ENCODE results near the gene GPC5. TPM values are rescaled to one million over a fixed set of nuclear protein-coding genes. Genes with fewer than 3 reads are reported as not detected.

GPC5 gene
- total RNA-seq, 2 donors from 2014 or later, result 0.22 to 0.51 TPM

DNA sequence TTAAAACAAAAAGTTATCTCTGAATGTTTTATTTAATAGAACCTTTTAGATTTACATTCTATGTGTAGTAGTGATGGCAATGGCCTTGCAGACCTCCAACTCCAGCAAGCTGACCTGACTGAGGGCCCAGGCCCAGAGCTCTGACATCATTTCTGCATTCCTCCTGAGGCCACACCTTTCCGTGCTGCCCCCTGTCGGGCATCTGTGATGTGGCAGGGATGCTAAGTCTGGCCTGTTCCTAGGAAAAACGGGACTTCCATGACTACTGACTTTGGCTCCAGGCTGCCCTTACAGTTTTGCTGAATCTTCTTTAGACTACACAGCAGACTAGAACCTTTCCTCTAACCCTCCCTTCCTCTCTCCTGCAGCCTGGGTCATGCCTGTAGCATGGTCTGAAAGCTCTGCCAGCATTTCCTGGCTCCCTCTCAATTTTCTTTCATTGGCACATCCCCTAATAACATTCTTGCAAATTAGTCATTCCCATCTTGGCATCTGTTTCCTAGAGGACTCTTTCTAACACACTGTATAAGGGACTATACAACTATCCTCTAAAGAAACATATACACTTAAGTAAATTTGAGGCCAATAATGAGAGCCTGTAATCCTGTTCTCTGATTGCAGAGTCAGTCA lies 249.1 kb downstream of the GPC5 start:
- 54 to 57% methylated on average over 3 of the region's 3 CpGs for WGBS, 2 experiments (ENCODE audit: insufficient coverage in 1 of 2, insufficient read length in 1 of 2)
- peaks cover 5% of the 10 kb centered on the region for H3K4me1 Mint-ChIP-seq
- H3K27me3 Mint-ChIP-seq (ENCODE audit: insufficient read depth), result no peaks in the 10 kb centered on the region

GRCh38 chr13:91648012-91648411 lies 249.6 kb downstream of the GPC5 start:
- Histone ChIP-seq H3K27ac (ENCODE audit: low read depth, low read length) (no peak overlapping the region), H3K27me3 (ENCODE audit: control insufficient read depth, insufficient read depth, low read length, poor library complexity, severe bottlenecking) (no peaks in the 10 kb centered on the region), H3K4me3 (ENCODE audit: low read length) (no peak overlapping the region), H3K9ac (ENCODE audit: extremely low read depth, low read length, poor library complexity, severe bottlenecking) (no peak overlapping the region), H3K4me1 (ENCODE audit: control insufficient read depth, insufficient read depth, low read length) (no peaks in the 10 kb centered on the region), H3K9me3 (ENCODE audit: control insufficient read depth, low read length) (no peaks in the 10 kb centered on the region), H3K36me3 (ENCODE audit: control insufficient read depth, insufficient read depth, low read length) (no peaks in the 10 kb centered on the region)
- TF ChIP-seq, protein P1, sequence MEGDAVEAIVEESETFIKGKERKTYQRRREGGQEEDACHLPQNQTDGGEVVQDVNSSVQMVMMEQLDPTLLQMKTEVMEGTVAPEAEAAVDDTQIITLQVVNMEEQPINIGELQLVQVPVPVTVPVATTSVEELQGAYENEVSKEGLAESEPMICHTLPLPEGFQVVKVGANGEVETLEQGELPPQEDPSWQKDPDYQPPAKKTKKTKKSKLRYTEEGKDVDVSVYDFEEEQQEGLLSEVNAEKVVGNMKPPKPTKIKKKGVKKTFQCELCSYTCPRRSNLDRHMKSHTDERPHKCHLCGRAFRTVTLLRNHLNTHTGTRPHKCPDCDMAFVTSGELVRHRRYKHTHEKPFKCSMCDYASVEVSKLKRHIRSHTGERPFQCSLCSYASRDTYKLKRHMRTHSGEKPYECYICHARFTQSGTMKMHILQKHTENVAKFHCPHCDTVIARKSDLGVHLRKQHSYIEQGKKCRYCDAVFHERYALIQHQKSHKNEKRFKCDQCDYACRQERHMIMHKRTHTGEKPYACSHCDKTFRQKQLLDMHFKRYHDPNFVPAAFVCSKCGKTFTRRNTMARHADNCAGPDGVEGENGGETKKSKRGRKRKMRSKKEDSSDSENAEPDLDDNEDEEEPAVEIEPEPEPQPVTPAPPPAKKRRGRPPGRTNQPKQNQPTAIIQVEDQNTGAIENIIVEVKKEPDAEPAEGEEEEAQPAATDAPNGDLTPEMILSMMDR (conservative IDR thresholded peaks at IDR 0.05), result no peak
- Mint-ChIP-seq H3K4me1 (peaks cover 11% of the 10 kb centered on the region), H3K36me3 (ENCODE audit: low read depth) (no peaks in the 10 kb centered on the region), H3K4me3 (no peak overlapping the region), H3K9me3 (no peaks in the 10 kb centered on the region), H3K27me3 (ENCODE audit: insufficient read depth) (no peaks in the 10 kb centered on the region), H3K27ac (no peak overlapping the region)
- no peak for DNase-seq

More for the DNA sequence above, 249.1 kb downstream of the GPC5 start:
- H3K4me3 ChIP-seq (ENCODE audit: low read length), result no peak overlapping the region
- Mint-ChIP-seq H3K36me3 (ENCODE audit: low read depth) (no peaks in the 10 kb centered on the region), H3K4me3 (no peak overlapping the region), H3K9me3 (no peaks in the 10 kb centered on the region), H3K27ac (no peak overlapping the region)
- no peak overlapping the region for H3K9ac ChIP-seq (ENCODE audit: extremely low read depth, low read length, poor library complexity, severe bottlenecking)
- TF ChIP-seq, protein P1 (conservative IDR thresholded peaks at IDR 0.05), result peak; percentile 81
- H3K27ac ChIP-seq (ENCODE audit: low read depth, low read length), result no peak overlapping the region
- no peaks in the 10 kb centered on the region for H3K4me1 ChIP-seq (ENCODE audit: control insufficient read depth, insufficient read depth, low read length)
- H3K27me3 ChIP-seq (ENCODE audit: control insufficient read depth, insufficient read depth, low read length, poor library complexity, severe bottlenecking), result no peaks in the 10 kb centered on the region
- H3K9me3 ChIP-seq (ENCODE audit: control insufficient read depth, low read length), result no peaks in the 10 kb centered on the region
- DNase-seq, result peak; percentile 92
- no peaks in the 10 kb centered on the region for H3K36me3 ChIP-seq (ENCODE audit: control insufficient read depth, insufficient read depth, low read length)

GRCh38 chr13:91649456-91649855 lies 251.0 kb downstream of the GPC5 start:
- Histone ChIP-seq H3K4me1 (ENCODE audit: control insufficient read depth, insufficient read depth, low read length) (no peaks in the 10 kb centered on the region), H3K27me3 (ENCODE audit: control insufficient read depth, insufficient read depth, low read length, poor library complexity, severe bottlenecking) (no peaks in the 10 kb centered on the region), H3K27ac (ENCODE audit: low read depth, low read length) (no peak overlapping the region), H3K36me3 (ENCODE audit: control insufficient read depth, insufficient read depth, low read length) (no peaks in the 10 kb centered on the region), H3K4me3 (ENCODE audit: low read length) (no peak overlapping the region), H3K9me3 (ENCODE audit: control insufficient read depth, low read length) (no peaks in the 10 kb centered on the region), H3K9ac (ENCODE audit: extremely low read depth, low read length, poor library complexity, severe bottlenecking) (no peak overlapping the region)
- Mint-ChIP-seq H3K9me3 (no peaks in the 10 kb centered on the region), H3K27ac (no peak overlapping the region), H3K27me3 (ENCODE audit: insufficient read depth) (no peaks in the 10 kb centered on the region), H3K36me3 (ENCODE audit: low read depth) (no peaks in the 10 kb centered on the region), H3K4me3 (no peak overlapping the region), H3K4me1 (peaks cover 13% of the 10 kb centered on the region)
- TF ChIP-seq, protein P1 (conservative IDR thresholded peaks at IDR 0.05), result no peak
- WGBS, 2 experiments (ENCODE audit: insufficient coverage in 1 of 2, insufficient read length in 1 of 2), result 96 to 100% methylated on average over 2 of the region's 2 CpGs
- DNase-seq, result no peak
